Breast epithelium (tissue), 4 donors: ENCODE measurements around the gene B4GALT2. TPM values are rescaled to one million over a fixed set of nuclear protein-coding genes. Genes with fewer than 3 reads are reported as not detected.

Source experiments
- DNase-seq, 2 donors: peaks; one replicate each; pipeline ENCODE4 v3.0.0-alpha.2; 2019; ENCODE audit warnings: low spot score in 2 of 2
- H3K27ac ChIP-seq, 2 donors: fragments of 200-600 bp; sonication (generic) in 1 of 2; one replicate each; pipeline ENCODE4 v1.5.1; 2016 to 2019; ENCODE audit warnings: mild to moderate bottlenecking in 1 of 2
- H3K27me3 ChIP-seq, 2 donors: fragments of 200-600 bp; sonication (generic) in 1 of 2; one replicate each; pipeline versions ENCODE4 v1.5.1 to v1.6.0; 2017 to 2019; ENCODE audit warnings: control low read depth in 1 of 2, mild to moderate bottlenecking in 1 of 2
- H3K36me3 ChIP-seq: fragments of 200-600 bp; one replicate; pipeline ENCODE4 v1.5.1; 2019
- H3K4me1 ChIP-seq, 2 donors: fragments of 200-600 bp; sonication (generic); one replicate each; pipeline ENCODE4 v1.5.1; 2016 to 2019; ENCODE audit warnings: control low read depth in 1 of 2
- H3K4me3 ChIP-seq, 3 donors: fragments of 200-600 bp; sonication (generic); 1 replicate in 2 of 3; 2 replicates in 1 of 3; pipeline ENCODE4 v1.5.1; 2016 to 2019; ENCODE audit warnings: mild to moderate bottlenecking in 3 of 3, moderate library complexity in 2 of 3
- H3K9me3 ChIP-seq, 2 donors: fragments of 200-600 bp; sonication (generic) in 1 of 2; one replicate each; pipeline ENCODE4 v1.5.1; 2016 to 2019; ENCODE audit warnings: control low read depth in 1 of 2
- CTCF ChIP-seq, 3 donors: fragments of 450-650 bp; IDR thresholded peaks; one replicate each; pipeline ENCODE4 v1.5.1; 2016 to 2017; ENCODE audit warnings: antibody characterized with exemption in 3 of 3, mild to moderate bottlenecking in 3 of 3, moderate library complexity in 3 of 3
- POLR2A ChIP-seq: fragments of 450-650 bp; IDR thresholded peaks from one replicate; pipeline ENCODE4 v1.6.1; 2016; ENCODE audit warnings: antibody characterized with exemption, mild to moderate bottlenecking, moderate library complexity
- POLR2AphosphoS5 ChIP-seq, 3 donors: sonication (generic); formaldehyde crosslinking; IDR thresholded peaks; one replicate each; pipeline ENCODE4 v1.6.1; 2017; ENCODE audit warnings: antibody characterized with exemption in 3 of 3
- intact Hi-C: fragments of 100-400 bp; cut with DNase I; formaldehyde crosslinking; loops from one replicate; pipeline ENCODE4 v1.15.1; 2023; ENCODE audit warnings: low total_unique reads
- total RNA-seq, 3 donors: library from RNA; depleted of rRNA; stranded (reverse); fragments of >200 nt; gene quantifications; one replicate each; pipeline ENCODE4 v1.1.0, GENCODE V29; 2016

Gene B4GALT2
- total RNA-seq, 3 donors from 2014 or later: 19.8 to 49.9 (median 37.0) TPM

GRCh38 chr1:43958351-43959255 lies 20.4 kb upstream of the B4GALT2 start:
- Histone ChIP-seq H3K9me3 (no peaks in the 10 kb centered on the region), H3K4me1 (no peaks in the 10 kb centered on the region), H3K36me3 (no peaks in the 10 kb centered on the region), H3K27ac (no peak overlapping the region), H3K4me3 (no peak overlapping the region), H3K27me3 (no peaks in the 10 kb centered on the region)
- no peak for DNase-seq
- TF ChIP-seq POLR2AphosphoS5 (IDR thresholded peaks at IDR 0.05) (no peak), POLR2A (no peak), CTCF (IDR thresholded peaks at IDR 0.05) (no peak)
- intact Hi-C loops: loop anchor here (10.0 kb wide), 1 partner anchor 1114 kb away; the partner anchor contains the start of gene ZNF691

- no peak for DNase-seq
- intact Hi-C loops: no loop called here
- H3K4me3 ChIP-seq: no peak overlapping the region
- no peaks in the 10 kb centered on the region for H3K27me3 ChIP-seq
- TF ChIP-seq CTCF (IDR thresholded peaks at IDR 0.05) (no peak), POLR2AphosphoS5 (IDR thresholded peaks at IDR 0.05) (no peak), POLR2A (no peak)
- no peaks in the 10 kb centered on the region for H3K4me1 ChIP-seq
- H3K9me3 ChIP-seq: no peaks in the 10 kb centered on the region
- H3K36me3 ChIP-seq: no peaks in the 10 kb centered on the region
- no peak overlapping the region for H3K27ac ChIP-seq
Observed at GRCh38 chr1:43960798-43961197, 18.2 kb upstream of the B4GALT2 start.

- H3K9me3 ChIP-seq: no peaks in the 10 kb centered on the region
- H3K4me3 ChIP-seq: no peak overlapping the region
- DNase-seq: no peak
- H3K4me1 ChIP-seq: no peaks in the 10 kb centered on the region
- H3K27me3 ChIP-seq: no peaks in the 10 kb centered on the region
- intact Hi-C loops: no loop called here
- H3K36me3 ChIP-seq: no peaks in the 10 kb centered on the region
- no peak overlapping the region for H3K27ac ChIP-seq
- TF ChIP-seq CTCF (IDR thresholded peaks at IDR 0.05): no peak
- TF ChIP-seq POLR2A: no peak
- no peak for TF ChIP-seq POLR2AphosphoS5 (IDR thresholded peaks at IDR 0.05)
Observed at GRCh38 chr1:43961692-43962091, 17.3 kb upstream of the B4GALT2 start.

GRCh38 chr1:43962324-43962723 lies 16.7 kb upstream of the B4GALT2 start:
- no peak overlapping the region for H3K4me3 ChIP-seq
- DNase-seq: no peak
- no peaks in the 10 kb centered on the region for H3K36me3 ChIP-seq
- intact Hi-C loops: no loop called here
- no peak overlapping the region for H3K27ac ChIP-seq
- H3K9me3 ChIP-seq: no peaks in the 10 kb centered on the region
- H3K4me1 ChIP-seq: no peaks in the 10 kb centered on the region
- TF ChIP-seq CTCF (IDR thresholded peaks at IDR 0.05): no peak
- no peak for TF ChIP-seq POLR2AphosphoS5 (IDR thresholded peaks at IDR 0.05)
- TF ChIP-seq POLR2A: no peak
- no peaks in the 10 kb centered on the region for H3K27me3 ChIP-seq

GRCh38 chr1:43963006-43963405 lies 16.0 kb upstream of the B4GALT2 start:
- H3K9me3 ChIP-seq: no peaks in the 10 kb centered on the region
- TF ChIP-seq POLR2AphosphoS5 (IDR thresholded peaks at IDR 0.05) (no peak), CTCF (IDR thresholded peaks at IDR 0.05) (no peak), POLR2A (no peak)
- H3K27me3 ChIP-seq: no peaks in the 10 kb centered on the region
- intact Hi-C loops: no loop called here
- H3K4me1 ChIP-seq: no peaks in the 10 kb centered on the region
- no peak overlapping the region for H3K27ac ChIP-seq
- DNase-seq: no peak
- no peaks in the 10 kb centered on the region for H3K36me3 ChIP-seq
- H3K4me3 ChIP-seq: no peak overlapping the region
